Small intestine (tissue), 7 donors: ENCODE measurements around the gene MAPK8IP3. TPM values are rescaled to one million over a fixed set of nuclear protein-coding genes. Genes with fewer than 3 reads are reported as not detected.
A peak's percentile ranks its signal among the peaks of the same experiment; 100 is the strongest.

ENCODE experiments used
- DNase-seq, 2 donors: peaks; one replicate each; pipeline versions ENCODE4 v3.0.0 to v3.0.0-alpha.2; 2013
- FAIRE-seq: peaks from 2 replicates; lab custom pipeline; 2012; peaks lifted over from hg19 to GRCh38; lab: Jason Lieb, UNC
- H3K27ac ChIP-seq, 3 donors: one replicate each; pipeline ENCODE4 v1.5.1; 2013; ENCODE audit warnings: low read length in 2 of 3, mild to moderate bottlenecking in 2 of 3, control low read depth in 1 of 3, inconsistent platforms in 1 of 3, low read depth in 1 of 3, moderate library complexity in 1 of 3
- H3K27me3 ChIP-seq, 3 donors: one replicate each; pipeline ENCODE4 v1.6.1; 2013; ENCODE audit warnings: low read length in 3 of 3, inconsistent platforms in 1 of 3; ENCODE audit not compliant: control insufficient read depth in 3 of 3, insufficient read depth in 3 of 3
- H3K36me3 ChIP-seq, 3 donors: one replicate each; pipeline ENCODE4 v1.6.1; 2013; ENCODE audit warnings: low read length in 3 of 3, inconsistent platforms in 1 of 3, low read depth in 1 of 3, mild to moderate bottlenecking in 1 of 3, moderate library complexity in 1 of 3; ENCODE audit not compliant: control insufficient read depth in 3 of 3, insufficient read depth in 2 of 3
- H3K4me1 ChIP-seq, 3 donors: one replicate each; pipeline ENCODE4 v1.6.1; 2013; ENCODE audit warnings: low read length in 2 of 3, inconsistent platforms in 1 of 3, low read depth in 1 of 3, mild to moderate bottlenecking in 1 of 3, moderate library complexity in 1 of 3; ENCODE audit not compliant: control insufficient read depth in 3 of 3, insufficient read depth in 2 of 3
- H3K4me3 ChIP-seq, 3 donors: one replicate each; pipeline ENCODE4 v1.5.1; 2013; ENCODE audit warnings: low read length in 3 of 3, control low read depth in 1 of 3, inconsistent platforms in 1 of 3, low read depth in 1 of 3, mild to moderate bottlenecking in 1 of 3, moderate library complexity in 1 of 3
- H3K9me3 ChIP-seq, 2 donors: one replicate each; pipeline ENCODE4 v1.6.1; 2013; ENCODE audit warnings: low read depth in 1 of 2, low read length in 1 of 2; ENCODE audit not compliant: control insufficient read depth in 2 of 2, insufficient read depth in 1 of 2
- WGBS, 3 donors: extraction: QIAGEN DNeasy Blood & Tissue Kit; methylation state at CpG; one replicate each; pipeline ENCODE4 v1.1.7; 2013; 5-methylcytosine and 5-hydroxymethylcytosine counted together
- polyA plus RNA-seq, 4 donors: library from polyadenylated mRNA; stranded (reverse) in 3 of 4; unstranded in 1 of 4; fragments of 200-250 nt in 3 of 4; fragments of 120-200 nt in 1 of 4; gene quantifications; one replicate each; pipeline versions ENCODE4 v1.2.1 to v1.2.3, GENCODE V29; 2013
- donor health status: healthy with polysubstance abuse.
- donor health status: control.
- donor health status: control.
- donor health status: Bipolar disorder and iron deficiency.
- donor health status: healthy.

MAPK8IP3 gene
- polyA plus RNA-seq, 4 donors = 26.2 to 60.1 (median 39.6) TPM

DNA sequence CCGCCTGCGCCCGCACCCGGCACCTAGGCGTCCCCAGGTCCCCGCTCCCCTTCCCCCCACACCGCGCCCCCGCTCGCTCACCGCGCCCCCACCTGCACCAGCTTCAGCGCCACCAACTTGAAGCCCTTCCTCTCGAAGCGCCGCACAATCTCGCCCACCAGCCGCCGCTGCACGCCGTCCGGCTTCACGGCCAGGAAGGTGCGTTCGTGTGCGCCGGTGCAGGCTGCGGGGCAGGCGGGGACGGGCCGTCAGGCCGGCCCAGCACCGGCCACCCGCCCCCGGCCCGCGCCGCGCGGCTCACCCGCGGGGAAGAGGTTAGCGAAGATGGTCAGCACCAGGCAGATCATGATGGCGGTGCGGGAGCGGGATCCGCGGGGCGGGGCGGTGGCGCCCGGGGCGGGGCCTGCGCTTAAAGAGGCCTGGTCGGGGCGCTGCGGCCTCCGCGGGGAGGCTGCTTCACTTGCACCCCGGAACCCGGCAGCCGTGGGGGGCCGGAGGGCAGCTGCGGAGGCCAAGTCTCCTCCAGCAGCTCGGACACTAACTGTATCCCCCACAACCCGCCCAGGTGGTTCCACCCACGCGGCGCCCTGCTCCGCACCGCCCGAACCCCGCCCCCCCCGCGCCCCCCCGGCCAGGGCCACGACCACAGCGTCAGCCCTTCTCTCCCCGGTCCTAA lies 65.3 kb downstream of the MAPK8IP3 start, which contains the start of gene NME3:
TSS of gene NME3 (minus strand) at position 356 of the 676 bp plus-strand sequence. CDS start at position 347, 9 bp downstream.
- Histone ChIP-seq H3K9me3 (no peaks in the 10 kb centered on the region), H3K4me1 (peaks cover 0 to 16% (median 7%) of the 10 kb centered on the region in 3 donors), H3K27ac (peak within 1 kb of the TSS; percentile 82 to 91 (median 87)), H3K36me3 (peaks cover 2 to 72% (median 7%) of the 10 kb centered on the region in 3 donors), H3K4me3 (peak within 1 kb of the TSS; percentile 82 to 93 (median 89)), H3K27me3 (no peaks in the 10 kb centered on the region)
- 1 to 2% (median 1%) methylated on average over 45 to 79 of the region's 79 CpGs for WGBS, 3 donors
- peak; percentile 63 to 90 for DNase-seq
- FAIRE-seq = no peak

DNA sequence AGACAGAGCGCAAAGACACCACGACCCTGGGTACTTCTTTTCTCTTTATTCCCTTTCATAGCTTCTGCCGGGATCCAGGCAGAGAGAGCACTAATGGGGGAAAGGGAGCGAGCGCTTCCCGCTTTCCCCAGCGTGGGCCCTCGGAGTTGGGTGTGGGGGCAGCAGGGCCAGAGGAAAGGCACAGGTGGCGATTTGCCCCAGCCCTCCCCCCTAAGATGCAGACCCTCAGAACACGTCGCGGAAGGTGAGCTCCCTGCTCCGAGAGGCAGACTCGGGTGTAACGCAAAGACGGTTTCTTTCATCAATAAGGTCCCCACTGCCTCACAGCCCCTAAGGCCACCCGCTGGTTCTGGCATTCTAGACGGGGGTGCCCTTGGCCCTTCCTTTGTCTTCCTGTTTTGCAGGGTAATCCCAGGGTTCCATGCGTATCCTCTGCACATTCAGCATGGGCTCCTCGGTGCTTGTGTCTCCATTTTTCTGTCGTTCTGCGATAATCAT lies 65.9 kb downstream of the MAPK8IP3 start:
- WGBS, 3 donors = 5 to 11% (median 5%) methylated on average over 22 of the region's 22 CpGs
- Histone ChIP-seq H3K4me3 (peak overlapping the region; percentile 82 to 93 (median 89)), H3K27me3 (no peaks in the 10 kb centered on the region), H3K9me3 (no peaks in the 10 kb centered on the region), H3K27ac (peak overlapping the region; percentile 82 to 91 (median 87)), H3K4me1 (peaks cover 0 to 16% (median 7%) of the 10 kb centered on the region in 3 donors), H3K36me3 (peaks cover 5 to 72% (median 10%) of the 10 kb centered on the region in 3 donors)
- DNase-seq (no peak), FAIRE-seq (no peak)

DNA sequence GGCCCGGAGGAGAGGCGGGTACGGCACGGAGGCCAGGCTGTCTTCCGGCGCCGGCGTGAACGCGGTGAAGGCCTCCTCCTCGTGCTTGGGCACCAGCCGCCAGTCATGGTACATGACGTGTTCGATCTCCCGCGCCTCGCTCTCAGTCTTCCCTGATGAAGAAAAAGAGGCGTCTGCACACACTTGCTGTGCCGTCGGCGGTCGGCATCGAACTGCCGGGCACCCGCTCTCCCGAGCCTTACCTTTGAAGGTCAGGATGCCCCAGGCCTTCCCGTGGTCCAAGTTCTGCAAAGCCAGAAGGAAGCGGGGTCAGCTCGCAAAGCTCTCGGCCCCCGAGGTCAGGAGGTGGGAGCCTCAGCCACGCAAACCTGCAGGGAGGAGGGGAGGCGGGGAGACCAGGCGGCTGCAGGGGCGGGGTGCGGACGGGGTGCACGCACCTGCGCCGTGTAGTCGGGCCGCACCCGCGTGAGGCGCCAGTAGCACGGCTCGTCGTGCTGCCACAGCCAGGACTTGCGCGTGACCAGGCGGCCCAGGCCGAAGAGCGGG lies 66.4 kb downstream of the MAPK8IP3 start, which contains the start of gene EME2:
TSS of gene EME2 (plus strand) at position 449 of the 546 bp plus-strand sequence. CDS start 418 bp downstream, outside the sequence.
- Histone ChIP-seq H3K9me3 (no peaks in the 10 kb centered on the region), H3K27ac (peak within 1 kb of the TSS; percentile 82 to 91 (median 87)), H3K4me1 (peaks cover 0 to 16% (median 7%) of the 10 kb centered on the region in 3 donors), H3K36me3 (peaks cover 6 to 72% (median 8%) of the 10 kb centered on the region in 3 donors), H3K27me3 (no peaks in the 10 kb centered on the region), H3K4me3 (peak within 1 kb of the TSS; percentile 82 to 93 (median 89))
- DNase-seq (peak; percentile 51 to 55), FAIRE-seq (no peak)
- WGBS, 3 donors = 0 to 1% (median 1%) methylated on average over 46 to 53 of the region's 53 CpGs

DNA sequence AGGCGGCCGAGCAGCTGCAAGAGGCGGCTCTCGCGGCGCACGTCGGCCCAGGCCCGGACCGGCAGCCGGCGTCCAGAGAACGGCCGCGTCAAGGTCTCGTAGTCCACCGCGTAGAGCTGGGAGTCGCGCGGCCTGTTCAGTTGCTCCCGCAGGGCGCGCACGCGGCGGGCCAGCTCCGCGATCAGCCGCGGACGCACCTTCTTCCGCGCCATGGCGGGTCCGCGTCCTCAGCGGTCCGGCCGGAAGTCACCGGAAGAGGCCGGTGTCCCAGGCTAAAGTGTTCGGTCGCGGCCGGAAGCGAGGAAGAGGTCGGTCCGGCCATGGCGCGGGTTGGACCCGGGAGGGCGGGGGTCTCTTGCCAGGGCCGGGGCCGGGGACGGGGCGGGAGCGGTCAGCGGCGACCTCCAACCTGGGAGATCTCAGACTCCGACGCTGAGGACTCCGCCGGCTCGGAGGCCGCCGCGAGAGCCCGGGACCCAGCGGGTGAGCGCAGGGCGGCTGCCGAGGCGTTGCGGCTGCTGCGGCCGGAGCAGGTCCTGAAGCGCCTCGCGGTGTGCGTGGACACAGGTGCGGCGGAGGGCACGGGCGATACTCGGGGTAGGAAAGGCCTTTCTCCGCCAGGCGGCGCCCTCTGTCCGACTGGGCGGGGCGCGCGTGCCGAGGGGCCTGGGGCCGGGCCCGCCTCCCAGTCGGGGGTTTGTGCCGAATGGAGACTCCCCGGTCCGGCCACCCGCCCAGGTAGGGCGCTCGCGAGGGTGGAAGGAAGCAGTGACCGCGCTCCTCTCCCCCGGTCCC lies 67.1 kb downstream of the MAPK8IP3 start, which contains the start of gene MRPS34:
TSS of gene MRPS34 (minus strand) at position 227 of the 795 bp plus-strand sequence. CDS start at position 212, 15 bp downstream.
- H3K36me3 ChIP-seq = peaks cover 5 to 72% (median 6%) of the 10 kb centered on the region in 3 donors
- no peak for FAIRE-seq
- WGBS, 3 donors = 0% methylated on average over 54 to 108 of the region's 108 CpGs

DNA sequence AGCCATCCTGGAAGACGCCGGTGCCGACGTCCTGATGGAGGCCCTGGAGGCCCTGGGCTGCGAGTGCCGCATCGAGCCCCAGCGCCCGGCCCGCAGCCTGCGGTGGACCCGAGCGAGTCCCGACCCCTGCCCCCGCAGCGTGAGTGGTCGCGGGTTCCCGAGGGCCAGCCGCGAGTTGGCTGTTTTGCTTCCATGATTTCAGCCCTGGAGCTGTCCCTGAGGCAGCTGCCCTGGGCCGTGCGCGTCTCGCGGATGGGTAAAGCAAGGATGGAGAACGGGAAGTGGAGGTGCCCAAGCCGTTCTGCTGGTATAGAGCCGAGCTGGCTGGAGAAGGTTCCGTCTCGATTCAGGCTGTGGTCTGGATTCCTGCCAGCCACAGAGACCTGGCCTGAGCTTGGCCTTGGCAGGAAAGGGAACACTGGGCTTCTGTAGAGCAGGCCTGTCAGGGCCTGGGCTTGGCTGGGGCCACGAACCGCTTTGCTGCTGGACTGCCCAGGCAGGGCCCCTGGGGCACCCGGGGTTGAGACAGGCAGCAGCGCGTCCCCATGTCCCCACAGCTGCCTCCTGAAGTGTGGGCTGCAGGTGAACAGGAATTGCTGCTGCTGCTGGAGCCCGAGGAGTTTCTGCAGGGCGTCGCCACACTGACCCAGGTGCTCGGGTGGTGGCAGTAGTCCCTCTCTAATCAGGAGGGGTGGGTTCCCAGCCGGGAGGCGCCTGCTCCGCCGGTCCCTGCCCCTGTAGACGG lies 67.9 kb downstream of the MAPK8IP3 start:
- peak overlapping the region; percentile 82 to 93 (median 89) for H3K4me3 ChIP-seq
- H3K27ac ChIP-seq = peak overlapping the region; percentile 82 to 91 (median 87)
- WGBS, 3 donors = 4 to 14% (median 10%) methylated on average over 38 to 45 of the region's 45 CpGs
- peaks cover 0 to 20% (median 7%) of the 10 kb centered on the region in 3 donors for H3K4me1 ChIP-seq
- H3K27me3 ChIP-seq = no peaks in the 10 kb centered on the region
- H3K9me3 ChIP-seq = no peaks in the 10 kb centered on the region
- peaks cover 4 to 72% (median 5%) of the 10 kb centered on the region in 3 donors for H3K36me3 ChIP-seq
- DNase-seq = peak in 1 of 2 donors; percentile 31
- no peak for FAIRE-seq

More for the DNA sequence above, 67.1 kb downstream of the MAPK8IP3 start, which contains the start of gene MRPS34:
- Histone ChIP-seq H3K27me3 (no peaks in the 10 kb centered on the region), H3K27ac (peak within 1 kb of the TSS; percentile 82 to 91 (median 87)), H3K4me1 (peaks cover 0 to 16% (median 7%) of the 10 kb centered on the region in 3 donors), H3K4me3 (peak within 1 kb of the TSS; percentile 82 to 93 (median 89)), H3K9me3 (no peaks in the 10 kb centered on the region)
- peak; percentile 83 to 94 for DNase-seq

DNA sequence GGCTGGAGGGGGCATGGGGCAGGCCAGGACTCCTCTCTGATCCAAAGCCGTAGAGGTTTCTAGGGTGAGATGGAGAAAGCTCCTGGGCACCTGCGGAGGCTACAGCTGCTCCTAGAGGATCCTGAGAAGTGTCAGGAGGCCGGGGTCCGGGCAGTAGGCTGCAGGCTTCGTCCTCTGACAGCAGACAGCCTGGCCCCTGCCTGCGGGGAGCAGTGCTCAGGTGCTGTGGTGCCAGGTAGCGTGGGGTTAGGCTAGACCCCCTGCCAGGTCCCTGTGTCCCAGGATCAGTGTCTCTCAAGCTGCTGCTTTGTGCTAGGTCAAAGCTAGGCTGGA lies 68.4 kb downstream of the MAPK8IP3 start:
- 71 to 87% (median 86%) methylated on average over 7 of the region's 7 CpGs for WGBS, 3 donors
- Histone ChIP-seq H3K27ac (no peak overlapping the region), H3K4me1 (peaks cover 0 to 25% (median 7%) of the 10 kb centered on the region in 3 donors), H3K36me3 (peaks cover 4 to 72% (median 5%) of the 10 kb centered on the region in 3 donors), H3K4me3 (peak overlapping the region in 2 of 3 donors; percentile 89 to 93), H3K27me3 (no peaks in the 10 kb centered on the region), H3K9me3 (no peaks in the 10 kb centered on the region)
- DNase-seq = no peak
- no peak for FAIRE-seq

DNA sequence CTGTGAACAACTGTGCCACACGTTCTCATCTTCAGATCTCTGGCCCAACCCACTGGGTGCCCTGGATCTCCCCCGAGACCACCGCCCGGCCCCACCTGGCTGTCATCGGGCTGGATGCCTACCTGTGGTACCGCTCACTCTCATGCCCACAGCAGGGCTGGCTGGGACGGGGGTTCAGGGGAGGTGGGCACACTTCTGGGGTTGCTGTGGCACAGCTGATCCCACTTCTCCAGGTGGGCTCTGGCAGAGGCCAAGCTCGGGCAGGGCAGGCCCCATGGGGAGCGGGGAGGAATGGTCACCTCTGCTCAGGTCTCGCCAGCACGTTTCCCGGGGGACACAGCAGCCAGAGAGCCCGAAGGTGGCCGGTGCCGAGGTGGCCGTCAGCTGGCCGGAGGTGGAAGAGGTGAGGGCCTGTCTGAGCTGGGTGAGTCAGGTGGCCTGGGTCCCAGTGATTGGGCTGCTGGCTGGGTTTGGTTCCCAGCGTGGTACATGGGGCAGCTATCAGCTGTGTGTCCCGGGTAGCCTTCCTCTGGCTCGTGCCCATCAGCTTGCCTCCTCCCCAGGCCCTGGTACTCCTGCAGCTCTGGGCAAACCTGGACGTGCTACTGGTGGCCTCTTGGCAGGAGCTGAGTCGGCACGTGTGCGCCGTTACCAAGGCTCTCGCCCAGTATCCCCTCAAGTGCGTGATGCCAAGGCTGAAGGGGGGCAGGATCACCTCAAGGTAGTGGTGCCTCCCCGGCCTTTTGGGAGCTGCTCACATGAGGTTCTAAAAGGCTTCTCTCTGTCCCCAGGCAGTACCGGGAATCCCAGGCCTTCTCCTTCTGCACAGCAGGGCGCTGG lies 69.2 kb downstream of the MAPK8IP3 start:
- no peaks in the 10 kb centered on the region for H3K9me3 ChIP-seq
- H3K4me1 ChIP-seq = peaks cover 0 to 28% (median 7%) of the 10 kb centered on the region in 3 donors
- DNase-seq = no peak
- no peak overlapping the region for H3K27ac ChIP-seq
- no peak overlapping the region for H3K4me3 ChIP-seq
- FAIRE-seq = no peak
- H3K36me3 ChIP-seq = peaks cover 4 to 72% (median 5%) of the 10 kb centered on the region in 3 donors
- no peaks in the 10 kb centered on the region for H3K27me3 ChIP-seq
- 92 to 94% (median 93%) methylated on average over 29 to 30 of the region's 30 CpGs for WGBS, 3 donors
